HG03354 (cell line): Measurements from ENCODE around the gene ETNK2.

ENCODE experiments used
- ATAC-seq: cut with Tn5 transposase; IDR thresholded peaks from one replicate; pipeline ENCODE4 v1.9.1; 2021; ENCODE audit warnings: mild to moderate bottlenecking; ENCODE audit not compliant: unreplicated experiment, poor library complexity, severe bottlenecking

The ETNK2 gene

DNA sequence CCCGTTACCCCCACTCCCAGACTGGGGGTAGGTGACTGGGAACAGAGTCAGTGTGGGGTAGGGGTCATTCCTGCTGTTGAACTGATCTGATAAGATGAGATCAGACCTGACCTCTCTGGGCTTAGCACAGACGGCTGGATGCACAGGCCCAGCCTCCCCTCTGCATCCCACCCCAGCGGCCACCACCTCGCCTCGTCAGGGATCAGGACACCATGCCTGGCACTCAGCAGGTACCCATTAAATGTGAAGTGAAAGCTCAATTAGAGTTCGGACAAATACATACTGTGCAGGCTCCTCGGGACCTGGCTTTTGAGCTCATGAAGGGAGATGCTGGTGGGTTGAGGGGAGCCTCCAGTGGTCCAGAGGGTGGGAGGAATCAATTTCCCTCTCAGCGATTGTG lies 63.2 kb downstream of the ETNK2 start:
- no peak for ATAC-seq

DNA sequence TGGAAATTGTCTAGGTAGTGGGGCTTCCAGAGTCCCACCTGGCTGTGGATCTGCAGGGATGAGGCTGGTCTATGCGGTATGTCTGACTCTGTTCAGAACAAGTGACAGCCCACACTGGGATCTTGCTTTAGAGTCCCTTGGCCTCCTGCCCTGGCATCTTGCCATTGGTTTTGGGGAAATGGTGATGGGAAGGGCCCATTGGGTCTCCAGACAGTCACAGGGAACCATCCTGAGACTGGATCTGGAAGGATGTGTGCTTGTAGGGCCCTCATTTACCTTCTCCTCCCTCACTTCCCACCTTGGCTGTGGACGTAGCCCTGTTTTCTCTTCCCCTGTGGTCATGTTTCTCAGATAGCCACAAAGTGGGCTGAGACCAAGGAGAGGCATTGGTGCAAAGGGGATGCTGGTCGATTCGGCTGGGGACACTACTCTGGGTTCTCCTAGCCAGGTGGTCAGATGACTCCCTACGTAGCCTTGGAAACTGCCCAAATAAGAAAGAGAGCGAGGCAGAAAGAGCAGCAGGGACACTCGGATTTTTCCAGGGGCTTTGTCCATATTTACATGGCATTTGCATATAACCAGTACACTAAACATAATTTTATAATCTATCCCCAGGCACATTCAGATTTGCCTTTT lies 63.8 kb downstream of the ETNK2 start:
- ATAC-seq, result no peak

- ATAC-seq, result no peak
Measured at GRCh38 chr1:204087181-204087892, 64.5 kb downstream of the ETNK2 start.

DNA sequence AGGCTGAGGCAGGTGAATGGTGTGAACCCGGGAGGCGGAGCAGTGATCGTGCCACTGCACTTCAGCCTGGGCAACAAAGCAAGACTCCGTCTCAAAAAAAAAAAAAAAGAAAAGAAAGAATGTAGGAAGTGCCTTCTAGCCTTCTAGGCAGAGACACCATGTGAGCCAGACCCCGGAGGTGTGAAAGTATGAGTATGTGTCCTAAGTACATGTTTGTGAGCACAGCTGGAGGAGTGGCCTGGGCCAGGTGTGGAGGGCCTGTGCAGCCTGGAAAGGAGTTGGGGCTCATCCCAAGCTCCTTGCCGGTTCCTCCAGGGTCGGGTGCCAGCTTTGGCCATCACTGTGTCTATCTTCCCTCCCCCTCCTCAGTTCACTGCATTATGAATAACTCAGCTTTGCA lies 66.0 kb downstream of the ETNK2 start:
- no peak for ATAC-seq

DNA sequence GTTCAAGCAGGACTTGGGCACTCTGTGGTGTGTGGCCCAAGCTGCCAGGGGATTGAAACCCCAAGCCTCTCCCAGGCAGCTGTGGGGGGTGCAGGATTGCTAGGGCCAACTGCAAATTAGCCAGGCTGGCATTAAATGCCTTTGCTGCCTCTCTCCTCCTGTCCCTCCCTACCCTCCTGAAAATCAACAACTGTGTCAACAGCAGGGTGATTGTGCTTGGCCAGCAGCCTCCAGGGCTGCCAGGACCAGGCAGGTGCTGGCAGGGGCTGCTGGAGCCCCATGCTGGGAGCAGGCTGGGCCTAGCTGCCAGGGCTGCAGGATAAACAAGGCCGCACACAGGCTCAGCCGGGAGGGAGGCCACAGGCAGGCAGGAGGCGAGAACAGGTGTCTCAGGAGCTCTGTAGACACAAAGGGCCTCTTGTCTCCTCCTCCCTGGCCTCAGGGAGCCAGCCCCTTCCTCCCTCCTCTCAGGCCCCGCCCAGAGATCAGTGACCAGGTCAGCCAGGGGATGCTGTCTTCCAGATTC lies 67.5 kb downstream of the ETNK2 start:
- no peak for ATAC-seq

DNA sequence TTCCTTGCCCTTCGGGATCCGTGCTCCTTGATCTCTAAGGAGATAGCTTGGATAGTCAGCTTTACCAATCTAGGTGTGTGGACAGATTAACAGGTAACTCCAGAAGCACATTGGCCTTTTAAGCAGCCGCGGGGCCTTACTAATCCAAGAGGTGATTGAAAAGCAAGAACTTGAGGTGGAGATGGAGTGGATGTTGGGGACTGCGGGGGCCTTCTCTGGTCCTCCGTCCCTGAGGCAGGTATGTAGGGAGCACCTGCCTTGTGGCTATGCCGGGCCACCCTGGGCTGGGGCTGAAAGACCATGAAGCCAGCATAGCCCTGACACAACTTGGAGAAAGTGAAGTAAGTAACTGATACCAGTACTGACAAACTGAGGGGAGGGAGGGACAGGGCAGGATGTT lies 68.4 kb downstream of the ETNK2 start:
- ATAC-seq, result no peak

DNA sequence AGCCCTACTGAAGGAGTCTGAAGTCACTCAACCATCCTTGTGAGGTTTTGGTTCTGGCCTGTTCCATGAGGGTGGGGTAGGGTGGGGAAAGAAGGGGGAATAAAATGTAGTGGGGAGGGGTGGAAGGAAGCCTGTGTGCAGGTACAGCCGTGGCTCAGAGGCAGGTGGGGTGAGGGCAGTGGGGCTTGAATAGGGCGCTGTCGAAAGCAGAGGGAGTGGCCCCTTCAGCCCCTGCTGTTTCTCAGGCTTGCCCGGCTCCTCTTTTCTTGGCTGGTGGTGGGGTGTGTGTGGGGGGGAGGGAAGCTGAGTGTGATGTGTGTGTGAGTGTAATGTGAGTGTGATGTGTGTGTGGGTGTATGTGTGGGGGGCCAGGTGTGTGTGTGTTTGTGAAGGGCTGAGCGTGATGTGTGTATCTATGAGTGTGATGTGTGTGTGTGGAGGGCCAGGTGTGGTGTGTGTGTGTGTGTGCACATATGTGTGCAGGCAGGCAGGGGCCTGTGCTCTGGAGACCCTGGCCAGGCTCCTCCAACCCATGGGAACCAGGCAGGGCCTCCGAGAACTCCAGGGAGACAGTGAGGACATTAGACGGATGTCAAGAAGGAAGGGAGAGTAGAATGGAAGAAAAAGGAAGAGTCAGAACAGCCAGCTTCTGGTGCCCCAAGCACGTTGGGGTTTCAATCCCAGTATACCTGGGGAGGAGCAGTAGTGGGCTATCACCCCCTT lies 69.9 kb downstream of the ETNK2 start:
- no peak for ATAC-seq

DNA sequence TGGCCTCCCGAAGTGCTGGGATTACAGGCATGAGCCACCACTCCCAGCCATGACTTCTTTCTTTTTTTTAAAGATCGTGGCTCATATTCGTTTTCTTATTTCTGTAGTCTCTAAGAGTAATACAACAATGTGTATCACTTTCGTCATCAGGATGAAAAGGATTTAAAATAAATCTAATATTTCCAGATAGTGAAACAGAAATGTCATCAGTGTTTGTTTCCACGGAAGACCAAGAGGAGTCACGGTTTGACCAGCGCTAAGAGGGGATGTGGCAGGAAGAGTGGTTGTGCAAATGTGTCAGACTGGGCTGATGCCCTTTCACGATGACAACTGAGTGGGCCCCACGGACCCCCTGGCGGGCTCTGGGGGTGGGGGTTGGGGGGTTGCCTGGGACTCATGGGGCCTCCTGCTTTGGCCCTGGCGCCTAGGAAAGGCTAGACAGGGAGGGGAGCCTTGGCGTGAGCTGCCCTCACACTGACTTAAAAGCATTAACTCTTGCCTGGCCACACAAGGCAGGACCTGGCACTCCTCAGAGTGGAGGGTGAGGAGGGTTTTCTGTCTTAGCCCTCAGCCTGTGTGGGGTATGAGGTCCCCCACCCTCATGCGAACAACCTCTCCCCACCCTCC lies 70.6 kb downstream of the ETNK2 start:
- ATAC-seq, result no peak
